IMR-90 (cell line): ENCODE data around the gene PRM3. TPM values are rescaled to one million over a fixed set of nuclear protein-coding genes. Genes with fewer than 3 reads are reported as not detected.

Experiments used
- ATAC-seq: fragments of 200-7000 bp; cut with Tn5 transposase; 2 replicates; pipeline ENCODE4 v1.9.1; 2020; ENCODE audit warnings: low read depth, mild to moderate bottlenecking, moderate library complexity
- BruUV-seq: library from RNA; stranded (reverse); fragments of 400-500 nt; replicated peaks from 2 replicates; lab custom pipeline; 2021; lab: Mats Ljungman, UMichigan
- CTCF ChIA-PET: fragments of 300-600 bp; formaldehyde crosslinking; extraction: SDS; loops from one replicate; lab custom pipeline; 2021; ENCODE audit warnings: antibody characterized with exemption; lab: Yijun Ruan, JAX
- POLR2A ChIA-PET: fragments of 300-600 bp; sonication (Branson Sonifier 250); formaldehyde crosslinking; loops from one replicate; lab custom pipeline; 2022; ENCODE audit warnings: antibody characterized with exemption; ENCODE audit not compliant: unreplicated experiment; lab: Charles Lee
- DNase-seq: peaks from one replicate; pipeline ENCODE4 v3.0.0; 2013
- H2AFZ ChIP-seq: replicated peaks from 2 replicates; pipeline ENCODE3; 2013; ENCODE audit warnings: low read length, mild to moderate bottlenecking; ENCODE audit not compliant: poor library complexity
- H2AK5ac ChIP-seq: 2 replicates; pipeline ENCODE4 v1.6.1; 2013; ENCODE audit warnings: low read depth, low read length, inconsistent platforms
- H2AK9ac ChIP-seq: replicated peaks from 2 replicates; pipeline ENCODE3; 2013; ENCODE audit warnings: mild to moderate bottlenecking, low read depth, low read length, moderate library complexity; ENCODE audit not compliant: poor library complexity
- H2BK120ac ChIP-seq: 2 replicates; pipeline ENCODE4 v1.6.1; 2013; ENCODE audit warnings: low read depth, low read length, inconsistent platforms
- H2BK15ac ChIP-seq: 3 replicates; pipeline ENCODE4 v1.6.1; 2013; ENCODE audit warnings: low read depth, low read length, inconsistent platforms
- H2BK20ac ChIP-seq: 2 replicates; pipeline ENCODE4 v1.6.1; 2013; ENCODE audit warnings: low read depth, mild to moderate bottlenecking, inconsistent platforms, low read length, moderate library complexity
- H2BK5ac ChIP-seq: 2 replicates; pipeline ENCODE4 v1.6.1; 2013; ENCODE audit warnings: mild to moderate bottlenecking, low read depth, low read length, inconsistent platforms; ENCODE audit not compliant: poor library complexity, severe bottlenecking
- H3K14ac ChIP-seq: replicated peaks from 2 replicates; pipeline ENCODE4 v1.6.1; 2013; ENCODE audit warnings: low read depth, low read length, inconsistent platforms
- H3K18ac ChIP-seq: 2 replicates; pipeline ENCODE4 v1.6.1; 2013; ENCODE audit warnings: low read depth, low read length, control low read depth
- H3K23ac ChIP-seq: 2 replicates; pipeline ENCODE4 v1.6.1; 2013; ENCODE audit warnings: low read depth, low read length, inconsistent platforms
- H3K27ac ChIP-seq: 2 replicates; pipeline ENCODE4 v1.5.1; 2013; ENCODE audit warnings: mild to moderate bottlenecking, control low read depth, low read length; ENCODE audit not compliant: insufficient read depth
- H3K27me3 ChIP-seq: 2 replicates; pipeline ENCODE4 v1.6.1; 2013; ENCODE audit warnings: low read length; ENCODE audit not compliant: control insufficient read depth, insufficient read depth
- H3K36me3 ChIP-seq: 2 replicates; pipeline ENCODE4 v1.6.1; 2013; ENCODE audit warnings: low read length, mixed read lengths; ENCODE audit not compliant: control insufficient read depth, insufficient read depth
- H3K4ac ChIP-seq: 2 replicates; pipeline ENCODE4 v1.6.1; 2013; ENCODE audit warnings: low read depth, low read length, inconsistent platforms
- H3K4me1 ChIP-seq: 2 replicates; pipeline ENCODE4 v1.6.1; 2013; ENCODE audit warnings: low read length, mixed read lengths; ENCODE audit not compliant: control insufficient read depth, insufficient read depth
- H3K4me2 ChIP-seq: 2 replicates; pipeline ENCODE4 v1.6.1; 2013; ENCODE audit warnings: low read depth, mild to moderate bottlenecking, control low read depth, low read length, moderate library complexity
- H3K4me3 ChIP-seq: 2 replicates; pipeline ENCODE4 v1.5.1; 2013; ENCODE audit warnings: low read depth, mild to moderate bottlenecking, control low read depth, low read length, moderate library complexity; ENCODE audit not compliant: insufficient read depth
- H3K56ac ChIP-seq: 2 replicates; pipeline ENCODE4 v1.6.1; 2013; ENCODE audit warnings: low read length, inconsistent platforms; ENCODE audit not compliant: insufficient read depth; ENCODE audit errors: extremely low read depth
- H3K79me1 ChIP-seq, 2 experiments: 2 replicates each; pipeline ENCODE4 v1.6.1; 2013; ENCODE audit warnings: low read length in 2 of 2, inconsistent platforms in 1 of 2, low read depth in 1 of 2
- H3K9ac ChIP-seq: 2 replicates; pipeline ENCODE4 v1.6.1; 2013; ENCODE audit warnings: low read depth, low read length, control low read depth
- H3K9me1 ChIP-seq: 2 replicates; pipeline ENCODE4 v1.6.1; 2013; ENCODE audit warnings: low read length, inconsistent platforms; ENCODE audit not compliant: insufficient read depth
- H3K9me3 ChIP-seq: 2 replicates; pipeline ENCODE4 v1.6.1; 2013; ENCODE audit warnings: low read length; ENCODE audit not compliant: control insufficient read depth, insufficient read depth
- H4K20me1 ChIP-seq: 2 replicates; pipeline ENCODE4 v1.6.1; 2013; ENCODE audit warnings: low read length, inconsistent platforms; ENCODE audit not compliant: insufficient read depth
- H4K5ac ChIP-seq: 2 replicates; pipeline ENCODE4 v1.6.1; 2013; ENCODE audit warnings: mild to moderate bottlenecking, low read depth, low read length, control low read depth
- H4K8ac ChIP-seq, 2 experiments: 2 replicates each; pipeline ENCODE4 v1.6.1; 2013; ENCODE audit warnings: low read depth in 2 of 2, low read length in 2 of 2, control low read depth in 1 of 2, inconsistent platforms in 1 of 2
- H4K91ac ChIP-seq: 2 replicates; pipeline ENCODE4 v1.6.1; 2013; ENCODE audit warnings: low read depth, low read length, inconsistent platforms; ENCODE audit not compliant: insufficient read depth
- BHLHE40 ChIP-seq: fragments of 150-350 bp; IDR thresholded peaks from 2 replicates; pipeline ENCODE4 v1.6.1; 2016; ENCODE audit warnings: mild to moderate bottlenecking, low read depth, low read length
- CEBPB ChIP-seq: IDR thresholded peaks from 2 replicates; pipeline ENCODE4 v1.6.1; 2012; ENCODE audit warnings: low read depth, low read length, improper control_type of control experiment
- MAZ ChIP-seq: IDR thresholded peaks from 2 replicates; pipeline ENCODE4 v1.6.1; 2012; ENCODE audit warnings: low read depth, mild to moderate bottlenecking, low read length, improper control_type of control experiment, moderate library complexity, borderline replicate concordance
- MXI1 ChIP-seq: IDR thresholded peaks from 2 replicates; pipeline ENCODE4 v1.6.1; 2012; ENCODE audit warnings: low read depth, mild to moderate bottlenecking, low read length, moderate library complexity, borderline replicate concordance
- NFE2L2 ChIP-seq: fragments of 150-350 bp; IDR thresholded peaks from 2 replicates; pipeline ENCODE4 v1.6.1; 2016; ENCODE audit warnings: low read depth, mild to moderate bottlenecking, low read length
- POLR2A ChIP-seq: IDR thresholded peaks from 2 replicates; pipeline ENCODE4 v1.6.1; 2012; ENCODE audit warnings: mild to moderate bottlenecking, low read depth, low read length
- RFX5 ChIP-seq: IDR thresholded peaks from 2 replicates; pipeline ENCODE4 v1.8.0; 2012; ENCODE audit warnings: low read depth, mild to moderate bottlenecking, low read length, moderate library complexity
- USF2 ChIP-seq: fragments of 150-350 bp; IDR thresholded peaks from 2 replicates; pipeline ENCODE4 v1.6.1; 2017; ENCODE audit warnings: mild to moderate bottlenecking, antibody characterized with exemption, low read length, low read depth
- WGBS, 2 experiments: methylation state at CpG; one replicate each; pipeline versions ENCODE4 v1.1.5 to v1.1.7; 2013; ENCODE audit warnings: missing lambda C conversion rate in 2 of 2; ENCODE audit not compliant: insufficient read length in 1 of 2; ENCODE audit errors: extremely low coverage in 2 of 2; 5-methylcytosine and 5-hydroxymethylcytosine counted together
- dilution Hi-C: fragments of 300-500 bp; cut with HindIII; formaldehyde crosslinking; loops from one replicate; pipeline ENCODE4 v1.14.3; 2018; ENCODE audit warnings: low sequenced_read_pairs; ENCODE audit not compliant: unreplicated experiment
- in situ Hi-C: fragments of 300-500 bp; cut with MboI; formaldehyde crosslinking; loops from 3 replicates; pipeline ENCODE4 v1.14.3; 2019; ENCODE audit warnings: low sequenced_read_pairs, inconsistent platforms, mixed read lengths
- intact Hi-C: fragments of 100-400 bp; cut with micrococcal nuclease; formaldehyde crosslinking; loops from 2 replicates; pipeline ENCODE4 v1.10.0; 2022
- polyA plus RNA-seq, 3 experiments: library from polyadenylated mRNA; depleted of rRNA; stranded (reverse); fragments of >200 nt; gene quantifications; 2 replicates each; pipeline ENCODE4 v1.2.3, GENCODE V29; 2012; ENCODE audit warnings: low replicate concordance in 1 of 3
- total RNA-seq: library from RNA; depleted of rRNA; stranded (reverse); fragments of >200 nt; gene quantifications from 2 replicates; pipeline ENCODE4 v1.2.3, GENCODE V29; 2012

PRM3 gene
- total and polyA plus RNA-seq, 2 of the 4 experiments (the other 2 are of a cell fraction): not detected

DNA sequence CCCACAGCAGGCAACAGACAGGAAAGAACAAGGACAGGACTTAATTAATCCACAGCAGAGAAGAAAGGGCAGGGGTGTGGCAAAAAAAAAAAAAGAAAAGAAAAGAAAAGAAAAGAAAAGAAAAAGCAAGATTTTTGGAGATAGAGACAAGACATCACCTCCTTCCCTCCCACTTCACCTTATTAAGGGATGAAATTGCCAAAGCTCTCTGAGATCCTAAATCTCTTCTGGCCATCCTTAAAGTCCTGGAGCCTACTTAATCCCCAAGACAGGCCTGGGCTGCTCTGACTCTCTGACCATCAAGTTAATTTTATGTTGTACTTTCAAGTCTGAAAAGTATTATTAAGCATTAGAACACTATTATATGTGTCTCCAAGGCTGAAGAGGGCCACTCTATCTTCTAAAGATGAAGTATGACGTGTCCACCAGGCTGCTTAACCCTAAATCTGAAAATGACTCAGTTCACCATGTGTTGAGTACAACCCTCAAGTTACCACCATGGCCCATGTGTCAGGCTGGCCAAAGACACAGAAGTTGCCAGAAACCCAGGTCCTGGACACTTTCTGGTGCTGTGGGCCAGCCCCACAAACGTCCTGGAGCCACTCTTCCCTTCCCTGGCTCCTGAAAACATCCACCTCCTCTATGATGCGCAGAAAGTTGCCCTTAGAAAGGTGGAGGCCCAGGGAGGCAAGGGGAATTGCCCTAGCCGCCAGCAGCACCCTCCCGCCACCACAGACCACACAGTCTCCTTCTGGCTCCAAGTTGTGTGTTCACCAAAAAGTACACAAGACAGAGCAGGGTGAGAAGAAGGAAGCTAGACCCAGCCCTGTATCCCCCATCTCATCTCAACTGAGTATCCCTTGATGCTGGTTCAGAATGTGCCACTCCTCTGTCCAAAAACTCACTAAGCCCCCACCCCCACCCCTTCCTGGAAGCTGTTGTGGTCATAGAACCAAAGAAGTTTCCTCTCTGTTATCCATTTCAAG, 20.1 kb downstream of the PRM3 start:
- BruUV-seq: no TSS peak
- H2AK9ac ChIP-seq: peak overlapping the region; percentile 75
- H3K4ac ChIP-seq: peak overlapping the region; percentile 71
- H3K23ac ChIP-seq: peak overlapping the region; percentile 68
- H3K4me2 ChIP-seq: peak overlapping the region; percentile 82
- peak overlapping the region; percentile 53 for H4K8ac ChIP-seq
- H4K91ac ChIP-seq: peak overlapping the region; percentile 67
- DNase-seq: peak; percentile 84
- peaks cover 9% of the 10 kb centered on the region; the same call in 1 of the 2 replicates for H3K9me1 ChIP-seq
- H3K27ac ChIP-seq: peak overlapping the region; percentile 81
- no CpG with 5 or more reads among the region's 5 CpGs for WGBS, 2 experiments
- TF ChIP-seq USF2 (0 out of 2 replicates have a peak, but pooled peaks have one; percentile 10), MXI1 (peak; percentile 87), POLR2A (peak; percentile 1), MAZ (no peak; the same call in 1 of the 2 replicates), BHLHE40 (no peak), RFX5 (no peak), NFE2L2 (no peak), CEBPB (no peak)
- peaks cover 17% of the 10 kb centered on the region for H3K4me1 ChIP-seq
- H2AK5ac ChIP-seq: peak overlapping the region; percentile 84
- peak overlapping the region; percentile 87 for H3K4me3 ChIP-seq
- intact Hi-C loops (loop anchor here (5.0 to 10.0 kb wide), 3 partner anchors 119 to 221 kb away; no protein-coding TSS in a partner anchor), dilution Hi-C loops (no loop called here), in situ Hi-C loops (loop anchor here (5.0 kb wide), 2 partner anchors 151 to 286 kb away; no protein-coding TSS in a partner anchor)
- peak overlapping the region; percentile 42 for H3K18ac ChIP-seq
- H3K56ac ChIP-seq: no peak overlapping the region
- H3K9ac ChIP-seq: peak overlapping the region; percentile 91
- POLR2A ChIA-PET: interaction anchor here (0.5 to 1.4 kb wide), 5 partner anchors 20 to 283 kb away, joined by 3 to 4 read pairs (median 3); partner anchors contain the start of gene PRM3
- H3K9me3 ChIP-seq: no peaks in the 10 kb centered on the region
- H4K20me1 ChIP-seq: peaks cover 52% of the 10 kb centered on the region
- H3K27me3 ChIP-seq: no peaks in the 10 kb centered on the region
- peaks cover 31% of the 10 kb centered on the region for H3K36me3 ChIP-seq
- peak overlapping the region; percentile 60 for H2BK120ac ChIP-seq
- ATAC-seq: no peak
- H2BK5ac ChIP-seq: peak overlapping the region; percentile 47
- H2BK20ac ChIP-seq: peak overlapping the region; percentile 21; the same call in 1 of the 2 replicates
- CTCF ChIA-PET: interaction anchor here (1.3 kb wide), 1 partner anchor 105 kb away, joined by 3 read pairs; no protein-coding TSS in a partner anchor
- H3K79me1 ChIP-seq: peaks cover 14 to 40% of the 10 kb centered on the region in 2 experiments; a peak in 3 of 4 replicates
- peak overlapping the region; percentile 51; the same call in 2 of the 3 replicates for H2BK15ac ChIP-seq
- H3K14ac ChIP-seq: peak overlapping the region; percentile 84
- H4K5ac ChIP-seq: peak overlapping the region; percentile 21; the same call in 1 of the 2 replicates
- peak overlapping the region; percentile 57 for H2AFZ ChIP-seq
